ENCODE data around the gene PRXL2A. TPM values are rescaled to one million over a fixed set of nuclear protein-coding genes. Genes with fewer than 3 reads are reported as not detected.

Gene PRXL2A
- total and polyA plus RNA-seq, 2 of the 4 experiments (the other 2 are of a cell fraction) = 0.90 to 0.92 TPM

DNA sequence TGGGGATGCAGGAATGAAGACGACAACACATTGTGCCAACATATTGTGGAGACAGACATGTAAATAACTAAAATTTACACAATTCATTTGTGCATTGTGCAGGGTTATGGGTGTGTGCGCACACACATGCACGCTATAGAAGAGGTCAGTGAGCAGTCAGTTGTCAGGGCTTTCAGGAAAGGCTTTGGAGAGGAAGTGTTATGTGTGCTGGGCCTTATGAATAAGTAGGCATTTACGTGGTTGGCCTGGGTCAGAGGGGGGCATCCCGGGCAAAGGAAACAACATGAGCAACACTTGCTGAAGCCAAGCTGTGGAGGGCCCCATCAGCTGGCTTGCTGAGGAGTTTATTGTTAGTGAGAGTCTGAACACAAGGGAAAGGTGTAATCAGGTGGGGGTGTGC, 4.1 kb downstream of the PRXL2A start:
- Histone ChIP-seq H2AFZ (replicated peaks; ENCODE audit: low read length, poor library complexity) (no peak overlapping the region), H3K4me2 (ENCODE audit: low read depth, low read length) (no peak overlapping the region), H2BK5ac (ENCODE audit: low read depth, low read length, poor library complexity, severe bottlenecking) (no peak overlapping the region), H3K36me3 (ENCODE audit: control insufficient read depth, insufficient read depth, low read length) (no peaks in the 10 kb centered on the region), H3K23ac (ENCODE audit: low read depth, low read length) (no peak overlapping the region), H3K4me1 (ENCODE audit: control insufficient read depth, insufficient read depth, low read length) (peaks cover 3% of the 10 kb centered on the region; the same call in 1 of the 2 replicates), H3K27me3 (ENCODE audit: control insufficient read depth, insufficient read depth, low read length) (peaks cover 18% of the 10 kb centered on the region), H2BK20ac (ENCODE audit: low read depth, low read length) (no peak overlapping the region), H3K4me3 (ENCODE audit: insufficient read depth, low read depth, low read length) (no peak overlapping the region), H2AK5ac (ENCODE audit: low read depth, low read length) (no peak overlapping the region), H3K14ac (replicated peaks; ENCODE audit: low read depth, low read length) (no peak overlapping the region), H2AK9ac (replicated peaks; ENCODE audit: low read depth, low read length, poor library complexity) (no peak overlapping the region), H3K18ac (ENCODE audit: low read depth, low read length) (no peak overlapping the region), H3K4ac (ENCODE audit: low read depth, low read length) (no peak overlapping the region), H4K8ac (ENCODE audit: low read depth in 2 of 2, low read length in 2 of 2) (no peak overlapping the region), H4K91ac (ENCODE audit: insufficient read depth, low read depth, low read length) (no peak overlapping the region), H4K5ac (ENCODE audit: low read depth, low read length) (no peak overlapping the region), H3K9me3 (ENCODE audit: control insufficient read depth, insufficient read depth, low read length) (no peaks in the 10 kb centered on the region), H3K9me1 (ENCODE audit: insufficient read depth, low read length) (peaks cover 3% of the 10 kb centered on the region; the same call in 1 of the 2 replicates), H4K20me1 (ENCODE audit: insufficient read depth, low read length) (no peaks in the 10 kb centered on the region), H3K9ac (ENCODE audit: low read depth, low read length) (no peak overlapping the region), H3K27ac (ENCODE audit: insufficient read depth, low read length) (no peak overlapping the region), H2BK15ac (ENCODE audit: low read depth, low read length) (no peak overlapping the region), H2BK120ac (ENCODE audit: low read depth, low read length) (no peak overlapping the region), H3K79me1 (ENCODE audit: low read depth in 1 of 2, low read length in 2 of 2) (no peaks in the 10 kb centered on the region), H3K56ac (ENCODE audit: extremely low read depth, insufficient read depth, low read length) (no peak overlapping the region)
- in situ Hi-C loops (cut with MboI; ENCODE audit: low sequenced_read_pairs) = no loop called here
- intact Hi-C loops (cut with micrococcal nuclease) = no loop called here
- no peak for TF ChIP-seq RFX5 (IDR thresholded peaks at IDR 0.05; ENCODE audit: low read depth, low read length)
- TF ChIP-seq, protein P1, sequence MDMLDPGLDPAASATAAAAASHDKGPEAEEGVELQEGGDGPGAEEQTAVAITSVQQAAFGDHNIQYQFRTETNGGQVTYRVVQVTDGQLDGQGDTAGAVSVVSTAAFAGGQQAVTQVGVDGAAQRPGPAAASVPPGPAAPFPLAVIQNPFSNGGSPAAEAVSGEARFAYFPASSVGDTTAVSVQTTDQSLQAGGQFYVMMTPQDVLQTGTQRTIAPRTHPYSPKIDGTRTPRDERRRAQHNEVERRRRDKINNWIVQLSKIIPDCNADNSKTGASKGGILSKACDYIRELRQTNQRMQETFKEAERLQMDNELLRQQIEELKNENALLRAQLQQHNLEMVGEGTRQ (IDR thresholded peaks at IDR 0.05; ENCODE audit: low read depth, low read length) = no peak
- TF ChIP-seq MXI1 (IDR thresholded peaks at IDR 0.05; ENCODE audit: borderline replicate concordance, low read depth, low read length) = no peak
- TF ChIP-seq RAD21 (IDR thresholded peaks at IDR 0.05; ENCODE audit: low read length) = no peak
- no peak for TF ChIP-seq NFE2L2 (IDR thresholded peaks at IDR 0.05; ENCODE audit: low read depth, low read length)
- TF ChIP-seq FOS (IDR thresholded peaks at IDR 0.05; ENCODE audit: low read depth, low read length) = no peak
- no peak for TF ChIP-seq MAZ (IDR thresholded peaks at IDR 0.05; ENCODE audit: borderline replicate concordance, low read depth, low read length)
- TF ChIP-seq CHD1 (IDR thresholded peaks at IDR 0.05; ENCODE audit: low read depth, low read length) = no peak
- no peak for TF ChIP-seq RCOR1 (IDR thresholded peaks at IDR 0.05; ENCODE audit: insufficient replicate concordance, low read length)
- TF ChIP-seq SMC3 (IDR thresholded peaks at IDR 0.05; ENCODE audit: low read depth, low read length) = no peak
- no peak for TF ChIP-seq CTCF (conservative IDR thresholded peaks at IDR 0.05; ENCODE audit: low read depth, low read length)
- TF ChIP-seq BHLHE40 (IDR thresholded peaks at IDR 0.05; ENCODE audit: low read depth, low read length) = no peak
- no peak for TF ChIP-seq POLR2A (IDR thresholded peaks at IDR 0.05; ENCODE audit: low read depth, low read length)
- no peak for TF ChIP-seq MAFK (IDR thresholded peaks at IDR 0.05; ENCODE audit: low read depth, low read length)
- TF ChIP-seq, protein P2, sequence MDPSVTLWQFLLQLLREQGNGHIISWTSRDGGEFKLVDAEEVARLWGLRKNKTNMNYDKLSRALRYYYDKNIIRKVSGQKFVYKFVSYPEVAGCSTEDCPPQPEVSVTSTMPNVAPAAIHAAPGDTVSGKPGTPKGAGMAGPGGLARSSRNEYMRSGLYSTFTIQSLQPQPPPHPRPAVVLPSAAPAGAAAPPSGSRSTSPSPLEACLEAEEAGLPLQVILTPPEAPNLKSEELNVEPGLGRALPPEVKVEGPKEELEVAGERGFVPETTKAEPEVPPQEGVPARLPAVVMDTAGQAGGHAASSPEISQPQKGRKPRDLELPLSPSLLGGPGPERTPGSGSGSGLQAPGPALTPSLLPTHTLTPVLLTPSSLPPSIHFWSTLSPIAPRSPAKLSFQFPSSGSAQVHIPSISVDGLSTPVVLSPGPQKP (IDR thresholded peaks at IDR 0.05; ENCODE audit: borderline replicate concordance, low read depth, low read length) = no peak
- no peak for TF ChIP-seq CEBPB (IDR thresholded peaks at IDR 0.05; ENCODE audit: low read depth, low read length)
- POLR2A ChIA-PET (ENCODE audit: unreplicated experiment) = no interaction called here
- ATAC-seq (ENCODE audit: low read depth) (no peak), DNase-seq (no peak)
- dilution Hi-C loops (cut with HindIII; ENCODE audit: low sequenced_read_pairs, unreplicated experiment) = no loop called here
- BruUV-seq (replicated peaks) = no TSS peak
- CTCF ChIA-PET = no interaction called here
- 70% methylated on average over 2 of the region's 5 CpGs; no CpG with 5 or more reads in 1 of the 2 experiments for WGBS, 2 experiments (ENCODE audit: extremely low coverage in 2 of 2, insufficient read length in 1 of 2)

Measured in IMR-90 (cell line).